NCI-H1417 treated with DMSO at 0.1 percent for 48 hours (cell line): ENCODE measurements around the gene KLK10.

Experiments
- DNase-seq: peaks from one replicate; lab custom pipeline; 2025; lab: John Stamatoyannopoulos, UW

The KLK10 gene

DNA sequence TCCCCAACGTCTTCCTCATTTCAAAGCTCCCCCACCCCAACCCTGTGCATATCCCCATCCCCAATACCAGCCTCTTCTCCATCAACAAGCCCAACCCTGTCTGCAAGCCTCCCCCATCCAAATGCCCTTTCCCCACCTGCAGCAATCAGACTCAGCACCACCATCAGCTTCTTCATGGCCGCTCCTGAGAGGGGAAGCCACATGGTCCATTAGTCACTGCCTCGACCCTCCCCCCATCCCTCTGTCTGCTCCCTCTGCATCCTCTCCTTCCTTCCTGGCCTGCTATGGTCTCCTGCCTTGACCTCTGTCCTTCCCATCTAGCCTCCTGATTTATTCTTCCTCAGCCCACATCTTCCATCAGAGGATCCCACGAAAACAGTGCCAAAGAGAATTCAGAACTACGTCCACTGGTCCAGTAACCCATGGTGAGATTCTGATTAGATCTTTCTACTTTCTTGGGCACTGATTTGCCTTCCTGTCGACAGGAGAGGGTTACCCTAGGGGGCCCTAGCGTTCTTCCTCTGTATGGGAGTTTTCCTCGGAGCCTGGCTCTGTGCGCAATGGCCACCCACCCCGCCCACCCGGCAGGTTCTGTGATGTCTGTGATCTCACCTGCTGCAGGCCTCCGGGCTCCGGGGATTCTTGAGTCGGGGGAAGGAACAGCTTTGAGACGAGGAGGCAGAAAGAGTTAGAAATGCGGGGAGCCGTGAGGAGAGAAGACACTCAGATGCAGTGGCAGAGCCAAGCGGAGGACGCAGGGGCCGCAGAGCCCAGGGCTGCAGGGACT is 51.4 kb downstream of the KLK10 start:
- DNase-seq = no peak

DNA sequence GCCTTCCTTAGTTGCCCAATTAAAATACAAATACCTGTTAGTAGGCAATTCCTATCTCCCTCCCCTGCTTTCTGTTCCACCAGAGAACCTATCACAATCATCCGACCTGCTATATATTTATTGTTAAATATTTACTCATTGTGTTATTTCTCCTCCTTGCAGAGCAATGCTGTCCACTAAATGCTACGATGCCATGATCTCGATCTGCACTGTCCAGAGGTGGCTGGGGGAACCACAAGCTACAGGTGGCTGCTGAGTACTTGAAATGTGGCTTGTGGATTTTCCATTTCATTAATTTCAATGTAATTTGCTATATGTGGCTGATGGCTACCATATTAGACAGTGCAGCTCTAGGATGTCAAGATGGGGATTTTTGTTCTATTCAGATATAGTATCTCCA is 55.2 kb downstream of the KLK10 start:
- no peak for DNase-seq

DNA sequence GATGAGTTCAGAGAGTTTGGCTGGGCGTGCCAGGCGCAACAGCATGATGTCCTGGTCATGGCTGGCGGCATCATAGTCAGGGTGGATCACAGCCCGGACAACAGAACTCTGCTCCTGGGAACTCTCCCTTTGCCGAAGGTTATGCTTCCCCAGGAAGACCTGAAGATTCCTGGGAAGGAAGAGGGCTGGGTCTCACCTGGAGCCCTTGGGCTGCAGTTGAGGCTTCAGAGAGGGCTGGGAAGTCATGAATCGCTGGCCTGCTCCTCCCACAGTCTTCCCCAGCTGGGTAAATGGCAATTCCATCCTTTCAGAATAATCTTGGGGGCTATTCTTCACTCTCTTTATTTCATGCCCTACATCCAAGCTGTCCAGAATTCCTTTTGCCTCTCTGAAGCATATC is 56.1 kb downstream of the KLK10 start:
- no peak for DNase-seq
